Measurements from ENCODE around the gene CD82. TPM values are rescaled to one million over a fixed set of nuclear protein-coding genes. Genes with fewer than 3 reads are reported as not detected.
"Not testable (repeated sequence)": the region's sequence is repeated elsewhere in the genome, so short reads cannot be mapped to it uniquely, and the experiment has no call there.

The CD82 gene
- total and polyA plus RNA-seq, 4 experiments from 2014 or later = 130 to 260 (median 191) TPM

GRCh38 chr11:44657836-44658505 is 92.5 kb downstream of the CD82 start:
- Mint-ChIP-seq H3K9me3 (peaks cover 0 to 7% (median 0%) of the 10 kb centered on the region in 8 donors), H3K36me3 (no peaks in the 10 kb centered on the region), H3K4me1 (peaks cover 19 to 38% (median 25%) of the 10 kb centered on the region in 4 donors), H3K27ac (no peak overlapping the region), H3K27me3 (no peaks in the 10 kb centered on the region), H3K4me3 (no peak overlapping the region)
- POLR2A ChIA-PET (ENCODE audit: partially characterized antibody) = no interaction called here
- Histone ChIP-seq H3K27me3 (ENCODE audit: insufficient read depth, low read length) (no peaks in the 10 kb centered on the region), H3K27ac (ENCODE audit: low read depth, low read length) (no peak overlapping the region), H3K9me3 (ENCODE audit: control insufficient read depth in 1 of 2, low read length in 2 of 2) (no peaks in the 10 kb centered on the region), H3K36me3 (ENCODE audit: insufficient read depth, low read length) (no peaks in the 10 kb centered on the region), H3K4me1 (ENCODE audit: insufficient read depth, low read length) (peaks cover 18% of the 10 kb centered on the region), H3K4me3 (ENCODE audit: low read length in 2 of 2) (no peak overlapping the region)
- CTCF ChIA-PET (ENCODE audit: partially characterized antibody) = interaction anchor here (0.8 to 5.2 kb wide), 11 partner anchors 12 to 255 kb away, joined by 3 to 69 read pairs (median 4); no protein-coding TSS in a partner anchor
- intact Hi-C loops (cut with micrococcal nuclease) = loop anchor here (1.0 kb wide), 1 partner anchor 117 kb away; no protein-coding TSS in a partner anchor
- DNase-seq = no peak

GRCh38 chr11:44658506-44658850 is 93.0 kb downstream of the CD82 start:
- POLR2A ChIA-PET (ENCODE audit: partially characterized antibody) = no interaction called here
- peaks cover 19 to 38% (median 25%) of the 10 kb centered on the region in 4 donors for H3K4me1 Mint-ChIP-seq

GRCh38 chr11:44659641-44660040 is 94.2 kb downstream of the CD82 start:
- Histone ChIP-seq H3K9me3 (ENCODE audit: control insufficient read depth in 1 of 2, low read length in 2 of 2) (no peaks in the 10 kb centered on the region), H3K36me3 (ENCODE audit: insufficient read depth, low read length) (no peaks in the 10 kb centered on the region), H3K4me1 (ENCODE audit: insufficient read depth, low read length) (peaks cover 18% of the 10 kb centered on the region), H3K27ac (ENCODE audit: low read depth, low read length) (no peak overlapping the region), H3K27me3 (ENCODE audit: insufficient read depth, low read length) (no peaks in the 10 kb centered on the region), H3K4me3 (ENCODE audit: low read length in 2 of 2) (no peak overlapping the region)
- ChIA-PET POLR2A (ENCODE audit: partially characterized antibody) (interaction anchor here (1.2 kb wide), 1 partner anchor 67 kb away, joined by 3 read pairs; the partner anchor contains the start of gene TSPAN18), CTCF (ENCODE audit: partially characterized antibody) (interaction anchor here (0.6 to 5.2 kb wide), 3 partner anchors 116 to 251 kb away, joined by 3 to 69 read pairs (median 26); no protein-coding TSS in a partner anchor)
- DNase-seq = no peak
- intact Hi-C loops (cut with micrococcal nuclease) = loop anchor here (2.0 kb wide), 1 partner anchor 15 kb away; no protein-coding TSS in a partner anchor
- H3K4me3 Mint-ChIP-seq = peak overlapping the region in 2 of 8 donors; percentile 16 to 18
- H3K4me1 Mint-ChIP-seq = peaks cover 19 to 38% (median 25%) of the 10 kb centered on the region in 4 donors
- H3K9me3 Mint-ChIP-seq = peaks cover 0 to 7% (median 0%) of the 10 kb centered on the region in 8 donors
- H3K27ac Mint-ChIP-seq = peak overlapping the region in 3 of 7 donors; percentile 44 to 58 (median 53)
- H3K36me3 Mint-ChIP-seq = no peaks in the 10 kb centered on the region
- H3K27me3 Mint-ChIP-seq = no peaks in the 10 kb centered on the region

More at GRCh38 chr11:44658506-44658850, 93.0 kb downstream of the CD82 start:
- Mint-ChIP-seq H3K36me3 (no peaks in the 10 kb centered on the region), H3K27me3 (no peaks in the 10 kb centered on the region), H3K27ac (peak overlapping the region in 2 of 7 donors; percentile 11 to 81), H3K9me3 (peaks cover 0 to 7% (median 0%) of the 10 kb centered on the region in 8 donors), H3K4me3 (peak overlapping the region in 2 of 8 donors; percentile 27 to 66)
- H3K27ac ChIP-seq (ENCODE audit: low read depth, low read length) = no peak overlapping the region
- peak in 4 of 5 donors; percentile 30 to 44 (median 32) for DNase-seq
- H3K36me3 ChIP-seq (ENCODE audit: insufficient read depth, low read length) = no peaks in the 10 kb centered on the region
- peaks cover 18% of the 10 kb centered on the region for H3K4me1 ChIP-seq (ENCODE audit: insufficient read depth, low read length)
- CTCF ChIA-PET (ENCODE audit: partially characterized antibody) = interaction anchor here (0.8 to 5.2 kb wide), 11 partner anchors 12 to 255 kb away, joined by 3 to 69 read pairs (median 4); no protein-coding TSS in a partner anchor
- H3K27me3 ChIP-seq (ENCODE audit: insufficient read depth, low read length) = no peaks in the 10 kb centered on the region
- no peak overlapping the region for H3K4me3 ChIP-seq (ENCODE audit: low read length in 2 of 2)
- intact Hi-C loops (cut with micrococcal nuclease) = loop anchor here (1.0 kb wide), 1 partner anchor 117 kb away; no protein-coding TSS in a partner anchor
- no peaks in the 10 kb centered on the region for H3K9me3 ChIP-seq (ENCODE audit: control insufficient read depth in 1 of 2, low read length in 2 of 2)

GRCh38 chr11:44660535-44660934 is 95.1 kb downstream of the CD82 start:
- DNase-seq; H3K9me3 ChIP-seq (ENCODE audit: control insufficient read depth in 1 of 2, low read length in 2 of 2); H3K36me3 ChIP-seq (ENCODE audit: insufficient read depth, low read length); POLR2A ChIA-PET (ENCODE audit: partially characterized antibody); H3K27me3 Mint-ChIP-seq; H3K4me3 ChIP-seq (ENCODE audit: low read length in 2 of 2); H3K27me3 ChIP-seq (ENCODE audit: insufficient read depth, low read length); H3K9me3 Mint-ChIP-seq; H3K36me3 Mint-ChIP-seq; H3K27ac ChIP-seq (ENCODE audit: low read depth, low read length): not testable (repeated sequence)
- Mint-ChIP-seq H3K4me3 (peak overlapping the region in 1 of 8 donors; percentile 5), H3K4me1 (peaks cover 19 to 38% (median 25%) of the 10 kb centered on the region in 4 donors), H3K27ac (peak overlapping the region in 3 of 7 donors; percentile 13 to 55 (median 14))
- intact Hi-C loops (cut with micrococcal nuclease) = loop anchor here (2.0 kb wide), 1 partner anchor 14 kb away; no protein-coding TSS in a partner anchor
- CTCF ChIA-PET (ENCODE audit: partially characterized antibody) = interaction anchor here (0.6 to 5.2 kb wide), 5 partner anchors 66 to 250 kb away, joined by 3 to 69 read pairs (median 3); partner anchors contain the start of gene TSPAN18
- peaks cover 18% of the 10 kb centered on the region for H3K4me1 ChIP-seq (ENCODE audit: insufficient read depth, low read length)

GRCh38 chr11:44661311-44661717 is 95.9 kb downstream of the CD82 start:
- peak overlapping the region in 1 of 7 donors; percentile 56 for H3K27ac Mint-ChIP-seq

More at GRCh38 chr11:44661311-44661717, 95.9 kb downstream of the CD82 start:
- no peak overlapping the region for H3K4me3 ChIP-seq (ENCODE audit: low read length in 2 of 2)
- H3K36me3 ChIP-seq (ENCODE audit: insufficient read depth, low read length) = no peaks in the 10 kb centered on the region
- H3K4me1 ChIP-seq (ENCODE audit: insufficient read depth, low read length) = peaks cover 18% of the 10 kb centered on the region
- no peaks in the 10 kb centered on the region for H3K27me3 Mint-ChIP-seq
- H3K27ac ChIP-seq (ENCODE audit: low read depth, low read length) = no peak overlapping the region
- H3K4me1 Mint-ChIP-seq = peaks cover 19 to 38% (median 26%) of the 10 kb centered on the region in 4 donors
- no peak overlapping the region for H3K4me3 Mint-ChIP-seq
- POLR2A ChIA-PET (ENCODE audit: partially characterized antibody) = no interaction called here
- H3K9me3 Mint-ChIP-seq = peaks cover 0 to 7% (median 0%) of the 10 kb centered on the region in 8 donors
- H3K36me3 Mint-ChIP-seq = no peaks in the 10 kb centered on the region
- no peaks in the 10 kb centered on the region for H3K27me3 ChIP-seq (ENCODE audit: insufficient read depth, low read length)
- no peak for DNase-seq
- CTCF ChIA-PET (ENCODE audit: partially characterized antibody) = interaction anchor here (0.8 to 5.2 kb wide), 3 partner anchors 65 to 114 kb away, joined by 3 to 69 read pairs (median 3); partner anchors contain the start of gene TSPAN18
- intact Hi-C loops (cut with micrococcal nuclease) = loop anchor here (2.0 kb wide), 1 partner anchor 13 kb away; no protein-coding TSS in a partner anchor
- H3K9me3 ChIP-seq (ENCODE audit: control insufficient read depth in 1 of 2, low read length in 2 of 2) = no peaks in the 10 kb centered on the region

Other genes starting within 250 kb of the CD82 start
- gene TSPAN18, start 161.3 kb downstream of the CD82 start, total RNA-seq = 10 to 100 TPM; 17.1 to 19.3 TPM
- 10 to 100 TPM in 1 of 2 donors, 1 to 10 TPM in 1; 7.3 to 48.6 TPM for gene TSPAN18, start 161.3 kb downstream of the CD82 start, polyA plus RNA-seq

Measured in CD4-positive, alpha-beta memory T cell (primary cell).